HG03066 (cell line): ENCODE measurements around the gene ASPM.
A peak's percentile ranks its signal among the peaks of the same experiment; 100 is the strongest.
"Not testable (repeated sequence)": the region's sequence is repeated elsewhere in the genome, so short reads cannot be mapped to it uniquely, and the experiment has no call there.

Experiments
- ATAC-seq: cut with Tn5 transposase; IDR thresholded peaks from one replicate; pipeline ENCODE4 v1.9.1; 2021; ENCODE audit warnings: low read depth; ENCODE audit not compliant: unreplicated experiment

The ASPM gene

DNA sequence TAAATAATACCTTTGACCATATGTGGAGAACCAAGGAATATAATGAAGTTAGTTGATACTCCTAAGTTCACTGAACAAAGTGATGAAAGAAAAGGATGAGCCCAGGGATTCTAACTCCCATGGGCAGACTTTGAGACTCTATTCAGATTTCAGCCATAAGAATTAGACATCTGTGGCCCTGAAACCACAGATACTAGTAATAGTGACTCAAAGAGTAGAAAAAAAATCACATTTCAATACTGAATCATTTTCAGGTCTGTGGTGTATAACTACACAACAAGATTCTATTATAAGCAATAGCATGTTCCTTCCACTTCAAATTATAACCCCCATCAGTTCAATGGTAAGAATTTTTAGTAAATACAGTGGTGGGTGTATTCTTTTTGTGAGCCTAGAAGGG is 63.0 kb downstream of the ASPM start:
- no peak for ATAC-seq

DNA sequence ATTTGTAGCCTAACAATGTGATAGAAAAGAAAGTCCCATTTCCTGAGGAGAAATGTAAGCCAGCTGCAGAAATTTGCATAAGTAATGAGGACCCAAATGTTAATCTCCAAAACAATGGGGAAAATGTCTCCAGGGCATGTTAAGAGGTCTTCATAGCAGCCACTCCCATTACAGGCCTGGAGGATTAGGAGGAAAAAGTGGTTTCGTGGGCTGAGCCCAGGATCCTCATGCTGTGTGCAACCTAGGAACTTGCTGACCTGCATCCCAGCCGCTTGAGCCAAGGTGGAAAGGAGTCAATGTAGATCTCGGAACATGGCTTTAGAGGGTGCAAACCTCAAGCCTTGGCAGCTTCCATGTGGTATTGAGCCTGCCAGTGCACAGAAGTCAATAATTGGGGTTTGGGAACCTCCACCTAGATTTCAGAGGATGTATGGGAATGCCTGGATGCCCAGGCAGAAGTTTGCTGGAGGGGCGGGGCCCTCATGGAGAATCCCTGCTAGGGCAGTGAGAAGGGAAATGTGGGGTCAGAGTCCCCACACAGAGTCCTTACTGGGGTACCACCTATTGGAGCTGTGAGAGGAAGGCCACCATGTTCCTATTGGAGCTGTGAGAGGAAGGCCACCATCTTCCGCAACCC is 65.2 kb downstream of the ASPM start:
- ATAC-seq, result no peak

DNA sequence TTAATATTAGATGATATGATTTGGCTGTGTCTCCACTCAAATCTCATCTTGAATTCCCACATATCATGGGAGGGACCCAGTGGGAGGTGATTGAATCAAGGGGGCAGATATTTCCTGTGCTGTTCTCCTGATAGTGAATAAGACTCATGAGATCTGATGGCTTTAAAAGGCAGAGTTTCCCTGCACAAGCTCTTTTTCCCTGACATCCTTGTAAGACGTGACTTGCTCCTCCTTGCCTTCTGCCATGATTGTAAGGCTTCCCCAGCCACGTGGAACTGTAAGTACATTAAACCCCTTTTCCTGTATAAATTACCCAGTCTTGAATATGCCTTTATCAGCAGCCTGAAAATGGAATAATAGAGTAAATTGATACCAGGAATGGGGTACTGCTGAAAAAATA is 66.1 kb downstream of the ASPM start:
- ATAC-seq, result no peak

DNA sequence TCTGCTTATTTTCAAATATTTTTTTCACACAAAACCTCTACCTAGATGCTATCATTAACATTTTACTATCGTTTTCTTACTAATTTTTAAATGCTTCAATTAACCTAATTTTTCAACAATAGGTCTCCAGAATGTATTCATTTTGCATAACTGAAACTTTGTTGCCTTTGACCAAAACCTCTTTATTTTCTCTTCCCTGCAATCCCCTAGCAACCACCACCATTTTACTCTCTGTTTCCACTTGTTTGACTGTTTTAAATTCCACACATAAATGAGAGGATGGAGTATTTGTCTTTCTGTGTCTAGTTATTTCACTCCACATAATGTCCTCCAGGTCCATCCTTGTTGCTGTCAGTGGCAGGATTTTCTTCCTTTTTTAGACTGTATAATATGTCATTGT is 69.9 kb downstream of the ASPM start:
- no peak for ATAC-seq

DNA sequence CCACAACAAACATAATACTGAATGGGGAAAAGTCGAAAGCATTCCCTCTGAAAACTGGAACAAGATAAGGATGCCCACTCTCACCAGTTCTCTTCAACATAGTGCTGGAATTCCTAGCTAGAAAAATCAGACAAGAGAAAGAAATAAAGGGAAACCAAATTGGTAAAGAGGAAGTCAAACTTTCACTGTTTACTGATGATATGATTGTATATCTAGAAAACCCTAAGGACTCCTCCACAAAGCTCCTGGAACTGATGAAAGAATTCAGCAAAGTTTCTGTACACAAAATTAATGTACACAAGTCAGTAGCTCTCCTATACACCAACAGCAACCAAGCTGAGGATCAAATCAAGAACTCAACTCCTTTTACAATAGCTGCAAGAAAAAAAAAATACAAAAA is 72.5 kb downstream of the ASPM start:
- no peak for ATAC-seq

DNA sequence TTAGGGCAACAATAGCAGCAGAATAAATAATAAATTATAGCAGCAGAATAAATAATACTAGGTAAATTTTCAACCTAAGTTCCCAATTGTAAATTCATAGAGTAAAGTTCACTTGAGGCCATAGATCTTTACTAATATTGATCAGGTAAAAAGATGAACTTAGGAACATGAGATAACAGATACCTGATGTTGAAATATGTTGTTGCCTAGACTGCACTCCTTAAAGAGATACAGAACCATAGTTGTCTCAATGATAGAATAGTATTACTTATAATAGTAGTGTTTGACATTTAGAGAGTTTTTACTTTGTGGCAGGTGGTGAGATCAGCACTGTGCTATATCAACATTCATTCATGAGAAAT is 79.0 kb downstream of the ASPM start:
- no peak for ATAC-seq

DNA sequence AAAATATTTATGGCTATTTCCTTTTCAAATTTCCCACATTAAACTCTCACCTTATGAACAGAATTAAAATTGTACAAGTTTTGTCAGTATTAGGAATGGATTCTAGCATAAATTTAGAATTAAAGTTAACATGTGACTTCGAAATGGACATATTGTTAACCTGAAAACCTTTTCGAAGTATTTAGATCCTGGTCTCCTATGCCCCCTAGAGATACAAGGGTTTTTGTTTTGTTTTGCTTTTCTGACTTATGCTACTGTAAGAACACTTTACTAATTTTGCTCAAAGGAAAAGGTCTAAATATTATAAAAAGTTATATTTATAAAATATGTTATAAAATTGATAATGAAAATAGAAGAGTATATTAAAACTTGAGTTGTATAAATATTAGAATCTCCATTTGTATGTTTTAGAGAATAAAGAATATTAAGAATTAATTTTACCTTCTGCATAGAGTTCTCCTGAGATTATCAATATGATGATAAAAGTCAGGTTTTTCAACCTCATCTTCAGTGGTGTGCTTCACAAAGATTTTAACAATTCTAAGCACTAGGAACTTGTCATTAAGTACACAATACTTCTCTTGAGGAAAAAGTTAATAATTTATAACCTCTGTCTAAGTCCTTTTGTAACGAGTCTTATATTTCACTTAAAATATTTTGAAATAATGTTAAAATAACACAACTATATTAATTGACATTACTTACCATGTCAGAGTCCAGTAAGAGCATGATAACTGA is 79.6 kb downstream of the ASPM start, which contains the start of gene F13B:
TSS of gene F13B (minus strand) at position 542 of the 738 bp plus-strand sequence. CDS start at position 505, 37 bp downstream.
- ATAC-seq, result no peak

DNA sequence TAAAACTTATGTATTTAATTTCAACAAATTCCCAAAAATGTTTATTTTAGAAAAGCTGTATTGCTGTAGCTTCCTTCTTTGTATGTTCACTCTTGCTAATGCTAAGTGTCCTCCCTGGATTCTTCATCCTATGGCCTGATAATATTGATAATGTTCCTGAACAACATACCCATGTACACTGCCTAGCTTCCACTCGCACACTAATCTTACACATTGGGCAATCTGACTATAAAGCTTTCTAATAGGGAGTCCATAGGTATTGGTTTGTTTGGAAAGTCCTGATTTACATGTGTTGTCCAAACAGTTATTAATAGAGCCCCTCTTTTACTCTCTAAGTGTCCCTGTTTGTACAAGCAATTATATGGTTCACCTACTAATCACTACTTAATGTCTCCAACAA is 80.2 kb downstream of the ASPM start:
- ATAC-seq, result no peak

DNA sequence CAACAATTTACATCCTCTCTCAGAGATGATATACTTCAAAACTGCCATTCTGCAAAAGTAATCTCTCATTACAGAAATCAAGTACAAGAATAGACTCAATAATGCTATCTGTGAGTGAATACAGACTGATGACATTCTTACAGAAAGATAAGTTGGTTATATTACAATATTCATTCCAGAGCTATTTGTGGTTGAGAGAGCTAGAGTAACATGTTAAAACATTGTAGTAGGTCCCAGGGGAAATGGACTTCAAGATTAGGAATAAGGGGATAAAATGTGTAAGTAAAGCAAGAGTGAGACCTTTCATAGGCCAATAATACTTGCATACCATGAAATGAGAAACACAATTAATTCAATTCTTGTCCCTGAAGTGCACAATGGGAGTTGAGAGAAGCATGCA is 80.9 kb downstream of the ASPM start:
- ATAC-seq, result no peak

DNA sequence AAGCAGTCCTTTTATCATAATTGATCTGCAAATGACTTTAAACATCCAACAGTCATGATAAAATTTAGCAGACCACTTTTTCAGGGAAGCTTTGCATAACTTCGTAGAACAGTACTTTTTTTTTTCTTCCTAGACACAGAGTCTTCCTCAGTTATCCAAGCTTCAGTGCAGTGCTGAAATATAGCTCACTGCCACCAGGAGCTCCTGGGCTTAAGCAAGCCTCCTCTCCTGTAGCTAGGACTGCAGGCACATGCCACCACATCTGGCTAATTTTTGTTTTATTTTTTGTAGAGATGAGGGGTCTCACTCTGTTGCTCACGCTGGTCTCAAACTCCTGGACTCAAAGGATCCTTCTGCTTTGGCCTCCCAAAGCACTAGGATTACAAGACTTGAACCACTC is 83.3 kb downstream of the ASPM start:
- ATAC-seq, result no peak

DNA sequence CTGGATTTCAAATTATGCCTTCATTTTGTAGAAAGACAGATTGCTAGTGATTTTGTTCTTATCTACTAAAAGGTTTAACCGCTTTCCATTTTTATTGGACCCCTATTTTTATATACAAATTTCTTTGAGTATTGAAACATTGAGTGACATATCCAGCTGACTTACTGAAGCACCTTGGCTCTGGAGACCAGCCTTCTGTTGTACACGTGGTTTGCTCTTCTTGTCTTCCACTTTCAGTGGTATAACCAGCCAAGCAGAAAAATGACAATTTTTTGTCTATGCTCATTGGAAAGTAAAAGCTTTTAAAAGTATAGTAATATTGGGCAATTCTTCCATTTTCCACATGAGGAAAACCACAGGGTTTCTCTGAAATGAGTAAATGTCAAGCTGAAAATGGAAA is 83.8 kb downstream of the ASPM start:
- ATAC-seq, result peak; percentile 92

DNA sequence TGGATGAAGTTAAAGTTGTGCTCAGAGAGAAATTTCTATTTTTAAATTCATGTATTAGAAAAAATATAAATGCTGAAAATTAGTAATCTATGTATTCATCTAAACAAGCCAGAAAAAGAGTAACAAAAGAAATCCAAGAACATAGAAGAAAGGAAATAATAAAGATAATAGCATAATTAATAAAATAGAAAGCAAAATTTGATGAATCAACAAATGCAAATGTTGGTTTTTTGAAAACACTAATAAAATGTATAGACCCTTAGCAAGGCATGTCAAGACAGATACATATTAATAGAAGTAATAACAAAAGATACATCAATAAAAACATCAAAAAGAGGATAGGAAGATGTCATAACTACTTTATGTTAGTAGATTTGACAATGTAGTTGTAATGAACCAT is 97.4 kb downstream of the ASPM start:
- no peak for ATAC-seq

DNA sequence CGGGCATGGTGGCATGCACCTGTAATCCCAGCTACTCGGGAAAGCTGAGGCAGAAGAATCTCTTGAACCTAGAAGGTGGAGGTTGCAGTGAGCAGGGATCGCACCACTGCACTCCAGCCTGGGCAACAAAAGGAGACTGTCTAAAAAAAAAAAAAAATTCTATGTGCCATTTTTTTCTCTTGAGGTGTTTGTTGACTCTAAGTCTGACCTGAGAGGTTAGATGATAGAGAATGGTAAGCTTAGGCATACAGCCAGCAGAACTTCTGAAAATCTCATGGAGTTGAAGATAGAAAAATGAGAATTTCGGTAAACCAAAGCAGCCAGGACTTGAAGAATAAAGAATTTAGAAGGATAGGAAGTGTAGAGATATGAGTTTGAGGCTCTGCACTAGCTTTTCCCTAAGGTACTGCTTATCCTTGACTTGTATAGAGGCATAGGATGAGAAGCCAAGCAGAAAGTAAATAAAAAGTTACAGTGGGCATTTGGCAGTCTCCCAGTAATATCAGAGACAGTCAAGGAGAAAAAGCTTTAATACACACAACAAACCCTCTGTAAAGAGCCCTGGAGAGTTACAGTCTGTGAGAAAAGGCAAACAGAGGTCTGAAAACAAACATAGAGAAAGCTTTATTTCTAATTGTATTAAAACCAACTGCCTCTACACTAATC is 103.7 kb downstream of the ASPM start:
- ATAC-seq, result no peak

DNA sequence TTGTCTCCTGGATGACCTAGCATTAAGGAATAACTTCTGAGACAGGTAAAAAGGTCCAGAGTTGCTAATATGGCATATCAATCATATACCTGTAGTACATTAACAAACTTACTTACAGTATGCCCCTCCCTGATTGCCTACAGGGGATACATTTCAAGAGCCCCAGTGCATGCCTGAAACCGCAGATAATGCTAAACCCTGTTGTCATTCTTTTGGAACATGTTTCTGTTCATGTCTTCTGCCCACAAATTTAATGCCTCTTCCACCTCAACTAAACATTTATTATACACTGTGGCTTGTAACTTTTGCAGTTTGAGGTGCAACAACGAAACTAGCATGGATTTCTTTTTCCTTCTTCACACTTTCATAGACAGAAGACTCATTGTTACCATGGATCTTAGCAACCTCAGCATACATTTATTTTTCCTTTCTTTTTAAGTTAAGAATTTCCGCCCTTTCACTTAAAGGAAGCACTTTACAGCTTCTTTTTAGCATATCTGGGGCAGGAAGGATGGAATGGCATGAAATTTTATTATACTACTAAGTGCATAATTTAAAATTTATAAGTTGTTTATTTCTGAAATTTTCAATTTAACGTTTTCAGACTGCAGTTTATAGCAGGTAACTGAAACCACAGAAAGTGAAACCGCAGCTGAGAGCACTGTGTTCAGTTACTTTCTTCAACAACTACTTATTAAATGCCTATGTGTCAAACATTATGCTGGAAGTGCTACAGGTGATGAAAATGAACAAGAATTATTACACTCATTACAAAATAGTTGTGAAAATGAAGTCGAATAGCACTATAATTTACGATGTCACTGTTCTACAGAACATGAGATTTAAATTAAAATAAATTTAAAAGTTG is 104.7 kb downstream of the ASPM start:
- peak; percentile 75 for ATAC-seq

DNA sequence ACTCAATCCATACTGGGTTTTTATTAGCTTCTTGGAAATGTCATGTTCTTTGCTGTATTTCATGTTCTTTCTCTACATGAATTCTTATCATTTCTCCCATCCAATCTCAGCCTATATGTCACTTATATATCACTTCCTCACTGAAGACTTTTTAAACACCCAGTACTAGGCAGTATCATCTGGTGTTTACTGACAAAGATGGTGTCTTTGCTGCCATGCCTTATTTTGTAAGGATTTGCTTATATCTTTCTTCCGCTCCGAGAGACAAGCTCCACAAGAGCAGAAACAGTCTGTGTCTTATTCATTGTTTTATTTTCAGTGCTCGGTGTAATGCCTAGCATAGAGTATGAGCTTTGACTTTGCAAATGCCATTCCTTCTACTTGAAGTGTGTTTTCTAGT is 109.6 kb downstream of the ASPM start:
- ATAC-seq, result no peak

DNA sequence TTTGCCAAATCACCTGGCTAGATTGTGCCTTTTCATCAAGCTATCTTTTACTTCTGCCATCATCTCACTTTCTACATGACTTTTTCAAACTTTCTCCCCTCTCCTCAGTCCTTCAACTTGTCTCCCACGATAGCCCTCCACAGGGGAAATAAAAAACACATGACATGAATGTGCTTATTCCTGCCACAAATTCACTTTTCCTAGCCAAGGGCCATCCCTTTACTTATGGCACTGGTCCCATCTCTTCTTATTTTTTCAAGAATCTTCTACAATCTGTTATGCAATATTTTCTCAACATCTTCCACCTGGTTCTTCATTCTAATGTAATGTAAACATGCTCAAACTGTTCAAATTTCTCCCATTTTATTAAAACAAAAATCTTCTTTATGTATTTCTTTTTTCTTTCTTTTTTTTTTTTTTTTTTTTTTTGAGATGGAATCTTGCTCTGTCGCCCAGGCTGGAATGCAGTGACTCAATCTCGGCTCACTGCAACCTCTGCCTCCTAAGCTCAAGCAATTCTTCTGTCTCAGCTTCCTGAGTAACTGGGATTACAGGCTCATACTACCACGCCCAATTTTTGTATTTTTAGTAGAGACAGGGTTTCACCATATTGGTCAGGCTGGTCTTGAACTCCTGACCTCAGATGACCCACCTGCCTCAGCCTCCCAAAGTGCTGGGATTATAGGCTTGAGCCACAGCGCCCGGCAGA is 111.7 kb downstream of the ASPM start:
- ATAC-seq, result not testable (repeated sequence)
